ENCODE results near the gene LRRC27. TPM values are rescaled to one million over a fixed set of nuclear protein-coding genes. Genes with fewer than 3 reads are reported as not detected.

The LRRC27 gene
- total and polyA plus RNA-seq, 2 experiments from 2014 or later = 7.5 to 9.6 TPM

DNA sequence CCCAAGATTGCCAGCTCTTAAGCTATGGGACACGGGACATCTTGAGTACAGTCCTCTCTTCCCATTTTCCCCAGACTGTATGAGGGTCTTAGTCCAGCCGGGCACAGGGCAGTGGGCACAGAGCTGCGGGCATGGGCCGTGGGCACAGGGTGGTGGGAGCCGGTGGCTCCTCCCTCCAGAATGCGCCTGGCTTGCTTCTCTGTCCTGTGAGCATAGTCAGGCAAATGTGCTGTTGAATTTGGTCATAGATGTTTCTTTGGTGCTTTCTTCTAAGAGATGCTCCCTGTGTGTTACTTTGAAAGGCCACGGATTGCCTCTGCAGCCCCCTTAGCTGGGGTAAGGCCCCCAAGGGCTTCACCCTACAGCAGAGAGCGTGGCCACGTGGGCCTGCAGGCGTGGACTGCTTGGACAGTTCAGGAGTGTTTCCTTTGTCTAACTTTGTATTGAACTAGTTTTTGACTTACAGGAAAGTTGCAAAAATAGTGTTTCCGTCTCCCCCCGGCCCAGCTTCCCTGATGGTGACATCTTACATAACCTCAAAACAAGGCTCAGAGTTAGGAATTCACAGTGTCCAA, 24.7 kb downstream of the LRRC27 start:
- Histone ChIP-seq H3K27me3 (replicated peaks; ENCODE audit: insufficient read depth) (no peaks in the 10 kb centered on the region), H3F3A (ENCODE audit: insufficient read depth) (no peaks in the 10 kb centered on the region), H3K9me2 (ENCODE audit: insufficient read depth) (no peaks in the 10 kb centered on the region), H3K4me1 (ENCODE audit: insufficient read depth) (no peaks in the 10 kb centered on the region), H3K27ac (no peak overlapping the region), H3K9me3 (ENCODE audit: low read depth) (no peaks in the 10 kb centered on the region), H3K79me2 (ENCODE audit: insufficient read depth) (no peaks in the 10 kb centered on the region), H2AFZ (no peak overlapping the region), H3K4me3 (no peak overlapping the region), H4K20me1 (ENCODE audit: insufficient read depth) (no peaks in the 10 kb centered on the region), H3K9ac (no peak overlapping the region), H3K36me3 (ENCODE audit: low read depth) (no peaks in the 10 kb centered on the region), H3K4me2 (ENCODE audit: unreplicated experiment) (no peak overlapping the region)
- TF ChIP-seq EZH2 (IDR thresholded peaks at IDR 0.05; ENCODE audit: insufficient read depth, poor library complexity, severe bottlenecking) (no peak), EZH2phosphoT487 (IDR thresholded peaks at IDR 0.05; ENCODE audit: insufficient read depth, low read depth) (no peak)
- WGBS, 2 experiments (ENCODE audit: low coverage in 1 of 2, low lambda C conversion rate in 2 of 2, missing lambda C conversion rate in 2 of 2) = 93 to 95% methylated on average over 12 of the region's 12 CpGs
- in situ Hi-C loops (cut with MboI) = no loop called here
- no peak for DNase-seq

DNA sequence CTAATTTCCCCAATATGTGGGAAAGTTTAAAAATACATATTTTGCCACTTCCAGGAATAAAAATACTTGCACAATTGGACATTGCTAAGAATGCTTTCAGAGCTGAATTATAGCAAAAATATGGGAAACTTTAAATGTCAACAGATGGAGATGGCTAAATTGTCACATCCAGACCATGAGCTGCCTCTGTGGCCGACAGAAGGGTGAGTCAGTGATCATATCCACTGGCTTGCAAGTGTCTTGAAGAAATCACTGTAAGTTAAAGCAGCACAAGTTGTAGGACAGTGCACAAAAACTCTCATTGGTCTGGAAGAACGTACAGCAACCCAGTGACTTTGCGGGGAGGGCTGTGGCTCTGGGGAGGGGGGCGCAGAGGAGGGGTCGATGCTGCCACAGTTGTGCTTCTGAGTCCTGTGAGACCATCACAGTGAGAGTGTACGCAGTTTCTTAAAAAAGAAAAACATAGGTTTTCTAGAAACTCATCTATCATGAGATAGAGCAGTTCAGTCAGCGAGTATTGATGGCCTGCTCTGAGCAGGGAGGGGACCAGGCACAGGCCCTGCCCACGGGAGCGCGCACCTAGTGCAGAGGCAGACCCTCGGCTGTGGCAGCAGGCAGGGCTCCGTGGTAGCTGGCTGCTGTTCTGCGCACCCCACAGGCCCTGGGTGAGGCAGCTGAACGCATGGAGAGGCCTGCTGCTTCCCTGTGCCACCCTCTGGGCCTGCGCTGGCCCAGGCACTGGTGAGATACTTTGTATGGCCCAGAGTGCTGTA, 25.5 kb downstream of the LRRC27 start:
- Histone ChIP-seq H2AFZ (no peak overlapping the region), H4K20me1 (ENCODE audit: insufficient read depth) (no peaks in the 10 kb centered on the region), H3K4me3 (no peak overlapping the region), H3K4me1 (ENCODE audit: insufficient read depth) (no peaks in the 10 kb centered on the region), H3K9me3 (ENCODE audit: low read depth) (no peaks in the 10 kb centered on the region), H3K9ac (no peak overlapping the region), H3K4me2 (ENCODE audit: unreplicated experiment) (no peak overlapping the region), H3K36me3 (ENCODE audit: low read depth) (no peaks in the 10 kb centered on the region), H3K79me2 (ENCODE audit: insufficient read depth) (no peaks in the 10 kb centered on the region), H3K27ac (no peak overlapping the region), H3K27me3 (replicated peaks; ENCODE audit: insufficient read depth) (no peaks in the 10 kb centered on the region), H3K9me2 (ENCODE audit: insufficient read depth) (no peaks in the 10 kb centered on the region), H3F3A (ENCODE audit: insufficient read depth) (no peaks in the 10 kb centered on the region)
- no peak for DNase-seq
- TF ChIP-seq EZH2phosphoT487 (IDR thresholded peaks at IDR 0.05; ENCODE audit: insufficient read depth, low read depth) (no peak), EZH2 (IDR thresholded peaks at IDR 0.05; ENCODE audit: insufficient read depth, poor library complexity, severe bottlenecking) (no peak)
- WGBS, 2 experiments (ENCODE audit: low coverage in 1 of 2, low lambda C conversion rate in 2 of 2, missing lambda C conversion rate in 2 of 2) = 91 to 92% methylated on average over 15 of the region's 15 CpGs
- in situ Hi-C loops (cut with MboI) = no loop called here

DNA sequence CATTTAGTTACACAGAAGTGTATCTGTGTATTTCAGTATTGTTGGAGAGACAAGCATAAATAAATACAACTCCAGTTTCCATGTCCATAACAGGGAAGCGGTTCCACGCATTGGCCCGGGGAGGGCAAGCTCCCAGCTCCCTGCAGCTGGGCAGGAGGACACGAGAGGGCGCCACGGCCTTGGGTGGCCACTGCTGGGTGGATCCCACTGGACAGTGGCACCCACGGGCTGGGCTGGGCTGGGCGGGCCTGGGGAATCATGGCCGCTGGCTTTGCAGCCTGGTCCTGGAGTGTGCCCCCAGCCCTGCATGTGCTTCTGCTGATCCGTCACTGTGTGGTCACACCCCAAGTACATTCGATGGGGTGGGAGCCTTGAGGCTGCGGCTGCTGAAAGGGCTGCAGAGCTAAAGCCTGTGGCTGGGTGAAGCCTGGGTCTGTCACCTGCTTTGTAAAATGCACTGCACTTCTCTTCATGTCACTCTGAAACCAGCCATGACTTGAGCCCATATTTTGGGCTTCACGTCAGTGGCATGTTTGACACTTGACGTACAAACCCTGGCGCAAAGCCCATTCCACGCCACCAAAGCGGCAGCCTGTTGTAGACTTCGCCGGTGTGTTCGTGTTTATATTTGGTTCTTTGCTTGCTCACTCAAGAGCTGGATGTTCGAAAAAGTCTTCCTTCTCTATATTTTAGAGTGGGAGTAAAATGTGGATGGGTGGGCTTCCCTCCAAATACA, 27.5 kb downstream of the LRRC27 start:
- DNase-seq = no peak
- 75 to 76% methylated on average over 17 to 20 of the region's 21 CpGs for WGBS, 2 experiments (ENCODE audit: low coverage in 1 of 2, low lambda C conversion rate in 2 of 2, missing lambda C conversion rate in 2 of 2)
- H3K9me2 ChIP-seq (ENCODE audit: insufficient read depth) = no peaks in the 10 kb centered on the region
- H3K9ac ChIP-seq = no peak overlapping the region
- H4K20me1 ChIP-seq (ENCODE audit: insufficient read depth) = no peaks in the 10 kb centered on the region
- H3K4me3 ChIP-seq = no peak overlapping the region
- no peak overlapping the region for H2AFZ ChIP-seq
- no peaks in the 10 kb centered on the region for H3K36me3 ChIP-seq (ENCODE audit: low read depth)
- in situ Hi-C loops (cut with MboI) = loop anchor here (10.0 kb wide), 1 partner anchor 135 kb away; no protein-coding TSS in a partner anchor
- TF ChIP-seq EZH2 (IDR thresholded peaks at IDR 0.05; ENCODE audit: insufficient read depth, poor library complexity, severe bottlenecking) (no peak), EZH2phosphoT487 (IDR thresholded peaks at IDR 0.05; ENCODE audit: insufficient read depth, low read depth) (no peak)
- no peaks in the 10 kb centered on the region for H3K4me1 ChIP-seq (ENCODE audit: insufficient read depth)
- H3K4me2 ChIP-seq (ENCODE audit: unreplicated experiment) = no peak overlapping the region
- H3K27ac ChIP-seq = no peak overlapping the region
- H3K27me3 ChIP-seq (replicated peaks; ENCODE audit: insufficient read depth) = no peaks in the 10 kb centered on the region
- H3K9me3 ChIP-seq (ENCODE audit: low read depth) = no peaks in the 10 kb centered on the region
- H3F3A ChIP-seq (ENCODE audit: insufficient read depth) = peaks cover 3% of the 10 kb centered on the region; the same call in 1 of the 2 replicates
- no peaks in the 10 kb centered on the region for H3K79me2 ChIP-seq (ENCODE audit: insufficient read depth)

DNA sequence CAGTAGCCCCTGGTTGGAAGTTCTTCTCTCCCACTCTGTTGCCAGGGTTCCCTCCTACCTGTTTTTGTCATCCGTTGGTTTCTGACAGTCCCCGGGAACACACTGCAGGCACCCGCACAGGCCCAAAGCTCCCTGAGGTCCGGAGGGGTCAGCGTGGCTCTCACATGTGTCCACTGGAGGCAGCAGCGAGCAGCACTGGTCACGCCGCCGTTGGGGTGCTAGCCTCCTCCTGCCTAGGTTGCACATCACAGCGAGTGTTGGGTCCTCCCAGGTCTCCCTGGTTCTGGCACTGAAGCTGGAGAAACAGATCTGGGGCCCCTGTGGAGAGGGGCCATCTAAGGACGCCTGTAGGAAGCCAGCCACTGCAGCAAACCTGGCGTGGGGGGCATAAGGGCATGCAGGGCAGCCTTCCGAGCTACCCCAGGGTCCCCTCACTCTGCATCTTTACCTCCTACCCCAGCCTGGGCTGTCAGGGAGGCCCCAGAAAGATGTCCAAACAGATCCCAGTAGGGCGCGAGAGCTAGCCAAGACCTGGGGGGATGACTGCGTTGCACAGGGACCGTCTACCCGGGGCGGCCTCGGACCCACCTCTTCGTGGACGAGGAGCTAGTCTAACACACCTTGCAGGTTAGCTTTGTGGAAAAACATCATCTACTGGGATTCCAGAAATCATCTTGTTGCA, 28.9 kb downstream of the LRRC27 start:
- Histone ChIP-seq H3K9me3 (ENCODE audit: low read depth) (no peaks in the 10 kb centered on the region), H3F3A (ENCODE audit: insufficient read depth) (peaks cover 8% of the 10 kb centered on the region; the same call in 1 of the 2 replicates), H3K9ac (no peak overlapping the region), H3K27me3 (replicated peaks; ENCODE audit: insufficient read depth) (no peaks in the 10 kb centered on the region), H3K4me2 (ENCODE audit: unreplicated experiment) (no peak overlapping the region), H3K79me2 (ENCODE audit: insufficient read depth) (no peaks in the 10 kb centered on the region), H3K36me3 (ENCODE audit: low read depth) (no peaks in the 10 kb centered on the region), H3K27ac (no peak overlapping the region), H3K4me1 (ENCODE audit: insufficient read depth) (no peaks in the 10 kb centered on the region), H2AFZ (no peak overlapping the region), H3K9me2 (ENCODE audit: insufficient read depth) (no peaks in the 10 kb centered on the region), H3K4me3 (no peak overlapping the region), H4K20me1 (ENCODE audit: insufficient read depth) (no peaks in the 10 kb centered on the region)
- in situ Hi-C loops (cut with MboI) = loop anchor here (10.0 kb wide), 1 partner anchor 136 kb away; no protein-coding TSS in a partner anchor
- WGBS, 2 experiments (ENCODE audit: low coverage in 1 of 2, low lambda C conversion rate in 2 of 2, missing lambda C conversion rate in 2 of 2) = 82 to 86% methylated on average over 22 of the region's 22 CpGs
- peak; percentile 27 for DNase-seq
- TF ChIP-seq EZH2phosphoT487 (IDR thresholded peaks at IDR 0.05; ENCODE audit: insufficient read depth, low read depth) = no peak
- no peak for TF ChIP-seq EZH2 (IDR thresholded peaks at IDR 0.05; ENCODE audit: insufficient read depth, poor library complexity, severe bottlenecking)
